HG02852 (cell line): ENCODE results near the gene MAVS.
"Not testable (repeated sequence)": the region's sequence is repeated elsewhere in the genome, so short reads cannot be mapped to it uniquely, and the experiment has no call there.

Experiments used
- ATAC-seq: cut with Tn5 transposase; IDR thresholded peaks from one replicate; pipeline ENCODE4 v1.9.1; 2021; ENCODE audit warnings: mild to moderate bottlenecking, moderate library complexity; ENCODE audit not compliant: unreplicated experiment

The MAVS gene

DNA sequence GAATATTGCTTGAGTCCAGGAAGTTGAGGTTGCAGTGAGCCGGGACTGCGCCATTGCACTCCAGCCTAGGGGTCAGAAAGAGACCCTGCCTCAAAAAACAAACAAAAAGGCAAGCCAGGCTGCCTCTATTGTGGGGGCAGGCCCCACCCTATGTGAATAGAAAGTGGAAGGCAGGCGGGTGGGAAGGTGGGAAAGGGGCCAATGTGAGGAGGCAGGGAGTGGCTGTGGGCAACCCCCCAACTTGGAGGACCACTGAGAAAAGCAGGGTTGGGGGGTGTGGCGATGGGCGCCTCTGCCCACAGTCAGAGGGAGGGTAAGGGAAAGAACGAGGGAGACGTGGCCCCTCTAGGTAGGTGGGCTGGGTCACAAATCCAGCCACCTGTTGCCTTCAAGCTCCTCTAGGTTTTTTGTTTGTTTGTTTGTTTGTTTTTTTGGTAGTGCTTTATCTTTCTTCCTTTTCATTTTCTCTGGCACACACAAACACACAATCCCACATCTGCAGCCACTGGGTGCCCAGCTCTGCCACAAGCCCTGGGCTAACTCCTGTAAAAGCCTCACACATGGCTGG, 31.6 kb upstream of the MAVS start:
- no peak for ATAC-seq

- no peak for ATAC-seq
Measured at GRCh38 chr20:3815703-3816315, 30.8 kb upstream of the MAVS start.

GRCh38 chr20:3818155-3819151, 28.2 kb upstream of the MAVS start:
- no peak for ATAC-seq

- no peak for ATAC-seq
Measured at GRCh38 chr20:3819411-3820047, 27.1 kb upstream of the MAVS start.

DNA sequence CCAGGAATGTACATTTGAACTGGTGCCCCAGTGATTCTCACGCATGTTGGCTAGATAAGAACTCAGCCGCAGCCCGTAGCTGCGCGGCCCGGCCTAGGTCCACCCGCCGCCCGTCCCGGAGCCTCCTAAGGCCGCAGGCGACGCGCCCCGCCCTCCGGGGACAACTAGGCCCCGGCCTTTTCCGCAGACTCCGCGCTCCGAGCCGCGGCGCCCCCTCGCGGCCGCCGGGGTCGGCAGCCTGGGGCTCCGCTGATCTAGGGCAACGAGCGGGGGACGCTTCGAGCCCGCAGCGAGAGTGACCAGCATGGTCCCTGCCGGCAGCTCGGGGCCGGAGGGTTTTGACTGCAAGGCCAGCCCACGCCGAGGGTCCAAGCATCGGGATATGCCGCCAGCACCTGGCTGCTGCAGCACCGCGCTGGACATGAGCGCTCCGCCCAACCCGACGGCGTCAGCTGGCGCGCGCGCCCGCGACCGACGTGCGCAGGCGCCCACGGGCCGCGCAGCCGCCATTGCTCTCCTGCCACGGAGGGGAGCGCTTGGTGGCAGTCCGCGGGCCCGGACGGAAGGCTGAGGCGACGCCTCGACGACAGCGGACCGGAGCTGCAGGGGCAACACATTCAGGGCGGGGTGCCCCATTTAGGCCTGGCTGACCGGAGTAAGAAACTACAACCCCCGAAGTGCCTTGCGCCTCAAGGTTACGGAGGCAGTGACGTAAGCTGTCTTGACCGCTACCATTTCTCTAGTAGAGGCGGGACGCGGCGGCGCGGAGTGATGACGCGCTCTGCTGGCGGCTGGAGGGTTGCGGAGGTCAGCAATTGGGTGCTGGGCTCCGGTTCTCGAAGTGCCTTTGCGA, 26.4 kb upstream of the MAVS start, which contains the start of gene AP5S1:
TSS of gene AP5S1 (plus strand) at position 500 of the 853 bp plus-strand sequence. CDS start 1,571 bp downstream, outside the sequence.
- ATAC-seq, result peak; percentile 82

- no peak for ATAC-seq
Measured at GRCh38 chr20:3820901-3821727, 25.5 kb upstream of the MAVS start.

DNA sequence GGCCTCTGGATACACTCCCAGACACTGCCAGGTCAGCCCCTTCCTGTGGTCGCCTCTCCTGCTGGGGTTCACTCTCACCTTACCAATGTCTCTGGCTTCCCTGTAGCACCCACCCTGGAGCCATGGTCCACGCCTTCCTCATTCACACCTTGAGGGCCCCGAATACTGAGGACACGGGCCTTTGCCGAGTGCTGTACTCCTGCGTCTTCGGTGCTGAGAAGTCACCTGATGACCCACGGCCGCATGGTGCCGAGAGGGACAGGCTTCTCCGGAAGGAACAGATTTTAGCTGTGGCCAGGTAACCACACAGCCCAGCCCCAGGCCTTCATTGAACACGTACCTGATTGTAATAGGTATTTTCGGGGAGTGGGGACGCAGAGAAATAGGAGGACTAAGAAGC, 24.6 kb upstream of the MAVS start:
- no peak for ATAC-seq

DNA sequence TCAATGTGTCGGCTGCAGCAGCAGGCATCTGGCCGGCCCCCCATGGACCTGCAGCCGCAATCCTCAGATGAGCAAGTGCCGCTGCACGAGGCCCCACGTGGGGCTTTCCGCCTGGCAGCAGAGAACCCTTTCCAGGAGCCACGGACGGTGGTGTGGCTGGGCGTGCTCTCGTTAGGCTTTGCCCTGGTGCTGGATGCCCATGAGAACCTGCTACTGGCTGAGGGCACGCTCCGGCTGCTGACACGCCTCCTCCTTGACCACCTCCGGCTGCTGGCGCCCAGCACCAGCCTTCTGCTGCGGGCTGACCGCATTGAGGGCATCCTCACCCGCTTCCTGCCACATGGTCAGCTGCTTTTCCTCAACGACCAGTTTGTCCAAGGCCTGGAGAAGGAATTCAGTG, 22.8 kb upstream of the MAVS start:
- no peak for ATAC-seq

GRCh38 chr20:3825526-3825925, 21.1 kb upstream of the MAVS start:
- ATAC-seq, result no peak

GRCh38 chr20:3826420-3826819, 20.2 kb upstream of the MAVS start:
- ATAC-seq, result no peak

- no peak for ATAC-seq
Measured at GRCh38 chr20:3828798-3829197, 17.8 kb upstream of the MAVS start.

DNA sequence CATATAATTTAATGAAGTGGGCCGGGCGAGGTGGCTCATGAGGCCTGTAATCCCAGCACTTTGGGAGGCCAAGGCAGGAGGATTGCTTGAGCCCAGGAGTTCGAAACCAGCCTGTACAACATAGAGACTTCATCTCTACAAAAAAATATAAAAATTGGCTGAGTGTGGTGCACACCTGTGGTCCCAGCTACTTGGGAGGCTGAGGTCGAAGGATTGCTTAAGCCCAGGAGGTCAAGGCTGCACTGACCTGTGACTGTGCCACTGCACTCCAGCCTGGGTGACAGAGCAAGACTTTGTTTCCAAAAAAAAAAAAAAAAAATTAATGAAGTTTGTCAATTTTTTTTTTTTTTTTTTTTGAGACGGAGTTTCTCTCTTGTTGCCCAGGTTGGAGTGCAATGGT, 16.7 kb upstream of the MAVS start:
- not testable (repeated sequence) for ATAC-seq

DNA sequence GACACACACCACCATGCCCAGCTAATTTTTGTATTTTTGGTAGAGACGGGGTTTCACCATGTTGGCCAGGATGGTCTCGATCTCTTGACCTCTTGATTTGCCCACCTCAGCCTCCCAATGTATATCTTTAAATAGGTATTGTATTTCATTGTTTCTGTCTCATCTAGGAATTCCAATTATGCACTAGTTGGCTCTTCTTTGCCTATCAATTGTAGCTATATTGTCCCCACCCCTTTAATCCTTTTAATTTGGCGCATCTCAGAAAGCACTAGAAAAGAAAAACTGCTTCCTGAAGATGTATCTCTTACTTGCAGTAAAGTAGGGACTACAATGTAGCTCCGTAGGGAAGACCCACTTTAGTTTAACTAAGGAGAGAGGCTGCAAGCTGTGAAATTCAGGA, 10.5 kb upstream of the MAVS start:
- ATAC-seq, result no peak

GRCh38 chr20:3839328-3839727, 7.3 kb upstream of the MAVS start:
- ATAC-seq, result no peak

DNA sequence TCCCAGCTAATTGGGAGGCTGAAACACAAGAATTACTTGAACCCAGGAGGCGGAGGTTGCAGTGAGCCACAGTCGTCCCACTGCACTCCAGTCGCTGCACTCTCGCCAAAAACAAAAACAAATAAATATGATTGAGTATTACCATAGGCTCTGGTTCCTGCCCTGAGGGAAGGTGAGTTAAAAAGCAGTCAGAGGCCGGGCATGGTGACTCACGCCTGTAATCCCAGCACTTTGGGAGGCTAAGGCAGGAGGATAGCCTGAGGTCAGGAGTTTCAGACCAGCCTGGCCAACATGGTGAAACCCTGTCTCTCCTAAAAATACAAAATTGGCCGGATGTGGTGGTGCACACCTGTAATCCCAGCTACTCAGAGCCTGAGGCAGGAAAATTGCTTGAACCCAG, 6.4 kb upstream of the MAVS start:
- not testable (repeated sequence) for ATAC-seq

- ATAC-seq, result no peak
Measured at GRCh38 chr20:3842348-3842930, 4.2 kb upstream of the MAVS start.

- no peak for ATAC-seq
Measured at GRCh38 chr20:3843490-3843889, 3.1 kb upstream of the MAVS start.

GRCh38 chr20:3843990-3844619, 2.5 kb upstream of the MAVS start:
- ATAC-seq, result not testable (repeated sequence)

DNA sequence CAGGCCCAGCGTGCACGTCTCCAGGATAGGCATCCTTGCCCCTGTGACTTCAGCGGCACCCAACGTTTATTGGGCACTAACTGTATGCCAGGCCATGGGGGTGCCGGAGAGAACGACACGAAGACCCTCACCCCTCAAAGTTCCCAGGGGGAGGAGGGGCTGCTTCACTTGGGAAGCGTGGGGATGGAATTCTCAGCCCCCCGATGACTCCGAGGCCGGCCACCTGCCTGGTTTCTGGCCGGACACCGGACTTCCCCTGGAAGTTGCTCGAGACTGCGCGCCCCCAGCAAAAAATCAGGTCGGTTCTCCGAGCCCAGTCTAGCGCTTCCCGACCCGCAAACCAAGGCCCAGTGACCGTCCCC, 275 bp upstream of the MAVS start:
- ATAC-seq, result no peak
